HepG2 (cell line): Measurements from ENCODE around the gene CD302. TPM values are rescaled to one million over a fixed set of nuclear protein-coding genes. Genes with fewer than 3 reads are reported as not detected.

Experiments used
- CHD2 ChIP-seq: IDR thresholded peaks from 2 replicates; pipeline ENCODE4 v1.6.1; 2011; ENCODE audit warnings: low read depth, low read length, improper control_type of control experiment
- CREB1 ChIP-seq, 2 experiments: fragments of 450-650 bp in 1 of 2; IDR thresholded peaks; 2 replicates each; pipeline ENCODE4 v1.6.1; 2016 to 2017; ENCODE audit warnings: control low read depth in 1 of 2, mild to moderate bottlenecking in 1 of 2, missing compliant biosample characterization in 1 of 2, missing genetic modification characterization in 1 of 2
- DNMT1 ChIP-seq: sonication (generic); formaldehyde crosslinking; IDR thresholded peaks from 2 replicates; pipeline ENCODE4 v1.5.1; 2020; ENCODE audit warnings: mild to moderate bottlenecking, missing genetic modification reagents
- DR1 ChIP-seq: sonication (generic); formaldehyde crosslinking; IDR thresholded peaks from 2 replicates; pipeline ENCODE4 v1.8.0; 2021; ENCODE audit warnings: mild to moderate bottlenecking, missing genetic modification reagents, inconsistent platforms
- IRX3 ChIP-seq: sonication (generic); formaldehyde crosslinking; IDR thresholded peaks from 2 replicates; pipeline ENCODE4 v1.8.1; 2023; ENCODE audit warnings: mild to moderate bottlenecking, low read depth, missing genetic modification reagents, borderline replicate concordance
- ISL2 ChIP-seq: sonication (generic); formaldehyde crosslinking; IDR thresholded peaks from 2 replicates; pipeline ENCODE4 v1.5.0; 2020; ENCODE audit warnings: missing genetic modification reagents
- KDM3A ChIP-seq: IDR thresholded peaks from 2 replicates; pipeline ENCODE4 v1.6.1; 2018; ENCODE audit warnings: low read depth, missing compliant biosample characterization
- MTF2 ChIP-seq: sonication (generic); formaldehyde crosslinking; IDR thresholded peaks from 2 replicates; pipeline ENCODE4 v1.5.0; 2020; ENCODE audit warnings: missing genetic modification reagents, borderline replicate concordance
- PPARG ChIP-seq: conservative IDR thresholded peaks from 2 replicates; pipeline ENCODE4 v1.6.1; 2016; ENCODE audit warnings: missing biosample characterization, missing genetic modification reagents
- RFX1 ChIP-seq: fragments of 450-650 bp; IDR thresholded peaks from 2 replicates; pipeline ENCODE4 v1.6.1; 2017
- RORA ChIP-seq: sonication (generic); formaldehyde crosslinking; IDR thresholded peaks from 2 replicates; pipeline ENCODE4 v1.5.0; 2020; ENCODE audit warnings: mild to moderate bottlenecking, missing genetic modification reagents, moderate library complexity
- SMAD9 ChIP-seq: sonication (generic); formaldehyde crosslinking; IDR thresholded peaks from 2 replicates; pipeline ENCODE4 v1.5.1; 2020; ENCODE audit warnings: mild to moderate bottlenecking, missing genetic modification reagents
- ZFX ChIP-seq: sonication (generic); formaldehyde crosslinking; IDR thresholded peaks from 2 replicates; pipeline ENCODE4 v1.4.0; 2020; ENCODE audit warnings: mild to moderate bottlenecking, low read depth, missing genetic modification reagents, moderate library complexity
- ZFY ChIP-seq: sonication (generic); formaldehyde crosslinking; IDR thresholded peaks from 2 replicates; pipeline ENCODE4 v1.4.0; 2020; ENCODE audit warnings: missing genetic modification reagents
- ZNF264 ChIP-seq: sonication (generic); formaldehyde crosslinking; IDR thresholded peaks from 2 replicates; pipeline ENCODE4 v1.4.0; 2020; ENCODE audit warnings: missing genetic modification reagents
- ZNF276 ChIP-seq: sonication (generic); formaldehyde crosslinking; IDR thresholded peaks from 2 replicates; pipeline ENCODE4 v1.4.0; 2020; ENCODE audit warnings: mild to moderate bottlenecking, low read depth, missing genetic modification reagents
- ZNF616 ChIP-seq: sonication (generic); formaldehyde crosslinking; IDR thresholded peaks from 2 replicates; pipeline ENCODE4 v1.5.0; 2020; ENCODE audit warnings: low read depth, mild to moderate bottlenecking, missing genetic modification reagents
- ZUFSP ChIP-seq: sonication (generic); formaldehyde crosslinking; IDR thresholded peaks from 2 replicates; pipeline ENCODE4 v1.9.0; 2021; ENCODE audit warnings: missing genetic modification reagents, mild to moderate bottlenecking, borderline replicate concordance
- polyA plus RNA-seq, 8 experiments: library from polyadenylated mRNA; depleted of rRNA in 3 of 8; stranded (reverse) in 7 of 8; unstranded in 1 of 8; fragments of >200 nt; fragmentation: Illumina TruSeq in 4 of 8; extraction: Trizol in 4 of 8; gene quantifications; 2 replicates each; pipeline versions ENCODE4 v1.2.1 to v1.2.3, GENCODE V29; 2011 to 2016; ENCODE audit warnings: low read depth in 4 of 8, missing spikeins in 1 of 8, mixed read lengths in 1 of 8; ENCODE audit not compliant: insufficient read depth in 1 of 8
- total RNA-seq, 5 experiments: library from RNA; depleted of rRNA; stranded (reverse); fragments of >200 nt; fragmentation: Illumina TruSeq; extraction: Trizol; gene quantifications; 2 replicates each; pipeline ENCODE4 v1.2.3, GENCODE V29; 2016; ENCODE audit warnings: low read depth in 1 of 5
- TF ChIP-seq, protein P1 (sequence below): sonication (generic); formaldehyde crosslinking; IDR thresholded peaks from 2 replicates; pipeline ENCODE4 v1.4.0; 2020; ENCODE audit warnings: mild to moderate bottlenecking, missing genetic modification reagents
- TF ChIP-seq, protein P2 (sequence below): sonication (generic); formaldehyde crosslinking; conservative IDR thresholded peaks from 2 replicates; pipeline ENCODE4 v1.4.0; 2020; ENCODE audit warnings: missing genetic modification reagents
- TF ChIP-seq, protein P3 (sequence below): sonication (generic); formaldehyde crosslinking; IDR thresholded peaks from 2 replicates; pipeline ENCODE4 v1.9.0; 2022; ENCODE audit warnings: missing genetic modification reagents, mild to moderate bottlenecking, borderline replicate concordance

The CD302 gene
- total and polyA plus RNA-seq, 2 of the 13 experiments (the other 11 are each of a cell fraction or from before 2014, with no cell fraction given), result 8.0 to 15.6 TPM

DNA sequence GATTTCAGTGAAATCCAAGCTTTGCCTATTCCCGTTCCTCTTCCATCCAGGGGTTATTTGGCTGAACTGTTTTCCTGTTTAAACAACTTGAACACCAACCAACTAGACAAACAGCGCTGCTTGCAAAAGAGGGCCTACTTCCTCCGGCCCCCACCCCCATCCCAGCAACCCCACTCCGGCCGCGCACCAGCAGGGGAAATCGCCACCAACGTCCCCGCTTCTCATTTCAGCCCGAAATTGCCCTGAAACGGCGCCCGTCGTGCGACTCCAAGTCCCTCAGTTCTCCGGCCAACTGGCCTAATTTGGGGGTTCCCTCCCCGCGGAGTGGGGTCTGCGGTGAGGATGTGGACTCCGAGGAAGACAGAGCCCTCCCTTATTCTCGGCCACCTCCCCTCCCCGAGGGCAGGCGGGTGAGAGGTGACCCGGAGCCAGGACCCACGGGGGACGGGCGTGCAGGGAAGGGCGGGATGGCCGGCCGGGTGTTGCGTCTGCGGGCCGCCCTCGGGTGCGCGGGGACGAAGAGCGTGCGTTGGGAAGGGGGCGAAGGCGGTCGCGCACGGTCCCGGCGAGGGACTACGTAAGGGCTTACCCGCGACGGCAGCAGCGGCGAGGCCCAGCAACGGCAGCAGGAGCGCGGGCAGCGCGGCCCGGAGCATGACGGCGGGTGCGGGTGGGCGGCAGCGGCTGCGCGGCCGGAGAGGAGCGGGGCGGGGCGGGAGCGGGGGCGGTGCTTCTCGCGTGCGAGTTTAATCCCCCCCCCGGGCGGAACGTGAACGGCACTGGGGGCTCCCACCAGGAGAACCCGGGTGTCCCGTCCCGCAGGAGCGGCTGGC is at the start of gene CD302 (continued):
- TF ChIP-seq, protein P1, sequence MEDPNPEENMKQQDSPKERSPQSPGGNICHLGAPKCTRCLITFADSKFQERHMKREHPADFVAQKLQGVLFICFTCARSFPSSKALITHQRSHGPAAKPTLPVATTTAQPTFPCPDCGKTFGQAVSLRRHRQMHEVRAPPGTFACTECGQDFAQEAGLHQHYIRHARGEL, result 0 out of 2 replicates have a peak, but pooled peaks have one; percentile 85
- TF ChIP-seq, protein P2, sequence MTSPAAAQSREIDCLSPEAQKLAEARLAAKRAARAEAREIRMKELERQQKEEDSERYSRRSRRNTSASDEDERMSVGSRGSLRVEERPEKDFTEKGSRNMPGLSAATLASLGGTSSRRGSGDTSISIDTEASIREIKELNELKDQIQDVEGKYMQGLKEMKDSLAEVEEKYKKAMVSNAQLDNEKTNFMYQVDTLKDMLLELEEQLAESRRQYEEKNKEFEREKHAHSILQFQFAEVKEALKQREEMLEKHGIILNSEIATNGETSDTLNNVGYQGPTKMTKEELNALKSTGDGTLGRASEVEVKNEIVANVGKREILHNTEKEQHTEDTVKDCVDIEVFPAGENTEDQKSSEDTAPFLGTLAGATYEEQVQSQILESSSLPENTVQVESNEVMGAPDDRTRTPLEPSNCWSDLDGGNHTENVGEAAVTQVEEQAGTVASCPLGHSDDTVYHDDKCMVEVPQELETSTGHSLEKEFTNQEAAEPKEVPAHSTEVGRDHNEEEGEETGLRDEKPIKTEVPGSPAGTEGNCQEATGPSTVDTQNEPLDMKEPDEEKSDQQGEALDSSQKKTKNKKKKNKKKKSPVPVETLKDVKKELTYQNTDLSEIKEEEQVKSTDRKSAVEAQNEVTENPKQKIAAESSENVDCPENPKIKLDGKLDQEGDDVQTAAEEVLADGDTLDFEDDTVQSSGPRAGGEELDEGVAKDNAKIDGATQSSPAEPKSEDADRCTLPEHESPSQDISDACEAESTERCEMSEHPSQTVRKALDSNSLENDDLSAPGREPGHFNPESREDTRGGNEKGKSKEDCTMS (CRISPR knock-in tag), result no peak
- TF ChIP-seq ISL2 (CRISPR knock-in tag) (peak; percentile 70), SMAD9 (CRISPR knock-in tag) (peak; percentile 54; the same call in 1 of the 2 replicates), CHD2 (peak; percentile 30), PPARG (CRISPR knock-in tag) (peak; percentile 40), CREB1 (IDR thresholded peaks at IDR 0.05) (no peak), CREB1 (CRISPR knock-in tag; IDR thresholded peaks at IDR 0.05) (no peak), ZUFSP (CRISPR knock-in tag) (no peak), DR1 (CRISPR knock-in tag) (peak; percentile 67; the same call in 1 of the 2 replicates), KDM3A (CRISPR knock-in tag) (peak; percentile 84; the same call in 1 of the 2 replicates), IRX3 (CRISPR knock-in tag) (peak; percentile 66; the same call in 1 of the 2 replicates), RORA (no peak), ZNF276 (peak; percentile 68; the same call in 1 of the 2 replicates), ZNF616 (no peak), DNMT1 (peak; percentile 84; the same call in 1 of the 2 replicates), ZFY (CRISPR knock-in tag) (peak; percentile 92), ZFX (CRISPR knock-in tag) (peak; percentile 91), MTF2 (peak; percentile 89; the same call in 1 of the 2 replicates), RFX1 (no peak), ZNF264 (CRISPR knock-in tag) (peak; percentile 64; the same call in 1 of the 2 replicates)
- TF ChIP-seq, protein P3, sequence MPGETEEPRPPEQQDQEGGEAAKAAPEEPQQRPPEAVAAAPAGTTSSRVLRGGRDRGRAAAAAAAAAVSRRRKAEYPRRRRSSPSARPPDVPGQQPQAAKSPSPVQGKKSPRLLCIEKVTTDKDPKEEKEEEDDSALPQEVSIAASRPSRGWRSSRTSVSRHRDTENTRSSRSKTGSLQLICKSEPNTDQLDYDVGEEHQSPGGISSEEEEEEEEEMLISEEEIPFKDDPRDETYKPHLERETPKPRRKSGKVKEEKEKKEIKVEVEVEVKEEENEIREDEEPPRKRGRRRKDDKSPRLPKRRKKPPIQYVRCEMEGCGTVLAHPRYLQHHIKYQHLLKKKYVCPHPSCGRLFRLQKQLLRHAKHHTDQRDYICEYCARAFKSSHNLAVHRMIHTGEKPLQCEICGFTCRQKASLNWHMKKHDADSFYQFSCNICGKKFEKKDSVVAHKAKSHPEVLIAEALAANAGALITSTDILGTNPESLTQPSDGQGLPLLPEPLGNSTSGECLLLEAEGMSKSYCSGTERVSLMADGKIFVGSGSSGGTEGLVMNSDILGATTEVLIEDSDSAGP (CRISPR knock-in tag), result peak; percentile 94
